DOHH2 (cell line): ENCODE measurements around the gene FEM1C.

Source experiments
- H3F3A ChIP-seq: fragments of 200-600 bp; sonication (generic), shearing (Covaris generic); 2 replicates; pipeline ENCODE4 v1.6.0; 2016; ENCODE audit warnings: antibody characterized with exemption, mild to moderate bottlenecking; ENCODE audit not compliant: control insufficient read depth, insufficient read depth
- H3K27ac ChIP-seq: fragments of 200-600 bp; sonication (generic); 2 replicates; pipeline ENCODE4 v1.5.1; 2014; ENCODE audit warnings: low read depth, mild to moderate bottlenecking, low read length, moderate library complexity
- H3K27me3 ChIP-seq: fragments of 200-600 bp; sonication (generic); 2 replicates; pipeline ENCODE4 v1.6.1; 2014; ENCODE audit warnings: mild to moderate bottlenecking, low read length, mixed read lengths; ENCODE audit not compliant: control insufficient read depth
- H3K36me3 ChIP-seq: fragments of 200-600 bp; sonication (generic); 2 replicates; pipeline ENCODE4 v1.6.1; 2014; ENCODE audit warnings: mild to moderate bottlenecking, low read length, moderate library complexity, mixed read lengths; ENCODE audit not compliant: control insufficient read depth
- H3K4me1 ChIP-seq: fragments of 200-600 bp; sonication (generic); 2 replicates; pipeline ENCODE4 v1.6.1; 2014; ENCODE audit warnings: mild to moderate bottlenecking, low read length, mixed read lengths; ENCODE audit not compliant: control insufficient read depth
- H3K4me2 ChIP-seq: fragments of 200-600 bp; sonication (generic); 2 replicates; pipeline ENCODE4 v1.6.0; 2014; ENCODE audit warnings: mild to moderate bottlenecking, low read length, moderate library complexity
- H3K4me3 ChIP-seq: fragments of 200-600 bp; sonication (generic); 2 replicates; pipeline ENCODE4 v1.5.1; 2014; ENCODE audit warnings: mild to moderate bottlenecking, low read length, mixed read lengths
- H3K79me2 ChIP-seq: fragments of 200-600 bp; sonication (generic); 2 replicates; pipeline ENCODE4 v1.6.1; 2014; ENCODE audit warnings: mild to moderate bottlenecking, low read length, mixed read lengths; ENCODE audit not compliant: control insufficient read depth
- H3K9me2 ChIP-seq: fragments of 200-600 bp; sonication (generic); replicated peaks from 2 replicates; pipeline ENCODE4 v1.6.1; 2014; ENCODE audit warnings: mild to moderate bottlenecking, low read length, mixed read lengths; ENCODE audit not compliant: control insufficient read depth
- H3K9me3 ChIP-seq: fragments of 200-600 bp; sonication (generic); 2 replicates; pipeline ENCODE4 v1.6.1; 2014; ENCODE audit warnings: antibody characterized with exemption, low read length, mixed read lengths; ENCODE audit not compliant: control insufficient read depth, insufficient read depth
- H4K20me1 ChIP-seq: fragments of 200-600 bp; sonication (generic); 2 replicates; pipeline ENCODE4 v1.6.0; 2014; ENCODE audit warnings: low read depth, mild to moderate bottlenecking, antibody characterized with exemption, low read length, moderate library complexity; ENCODE audit not compliant: control insufficient read depth, insufficient read depth
- EZH2phosphoT487 ChIP-seq: fragments of 200-600 bp; sonication (generic); IDR thresholded peaks from 2 replicates; pipeline ENCODE4 v1.6.1; 2017; ENCODE audit warnings: borderline replicate concordance, mild to moderate bottlenecking, antibody characterized with exemption, low read length, moderate library complexity, mixed read lengths
- TF ChIP-seq, protein P1 (sequence below): fragments of 200-600 bp; sonication (generic); IDR thresholded peaks from one replicate; pipeline ENCODE4 v1.5.1; 2014; ENCODE audit warnings: antibody characterized with exemption, mild to moderate bottlenecking, low read depth, low read length; ENCODE audit not compliant: poor library complexity, severe bottlenecking

The FEM1C gene

DNA sequence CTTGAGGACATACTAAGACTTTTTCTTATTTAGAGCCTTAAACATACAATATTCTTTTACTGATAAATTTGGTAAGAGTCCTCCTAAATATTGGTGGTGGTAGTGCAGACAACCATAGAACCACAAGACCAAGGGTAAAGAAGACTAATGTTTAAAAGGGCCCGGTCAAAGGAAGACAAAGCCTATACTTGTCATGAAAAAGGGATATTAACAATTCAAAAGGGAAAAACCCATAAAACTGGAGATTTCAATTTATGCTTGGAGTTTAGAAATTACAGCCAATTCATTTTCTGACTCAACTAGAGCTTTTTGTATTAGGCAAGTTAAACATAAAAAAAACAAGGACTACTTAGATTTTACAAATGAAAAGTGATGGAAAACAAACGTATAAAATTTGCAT, 24.4 kb downstream of the FEM1C start:
- no peaks in the 10 kb centered on the region; the same call in 1 of the 2 replicates for H3F3A ChIP-seq

DNA sequence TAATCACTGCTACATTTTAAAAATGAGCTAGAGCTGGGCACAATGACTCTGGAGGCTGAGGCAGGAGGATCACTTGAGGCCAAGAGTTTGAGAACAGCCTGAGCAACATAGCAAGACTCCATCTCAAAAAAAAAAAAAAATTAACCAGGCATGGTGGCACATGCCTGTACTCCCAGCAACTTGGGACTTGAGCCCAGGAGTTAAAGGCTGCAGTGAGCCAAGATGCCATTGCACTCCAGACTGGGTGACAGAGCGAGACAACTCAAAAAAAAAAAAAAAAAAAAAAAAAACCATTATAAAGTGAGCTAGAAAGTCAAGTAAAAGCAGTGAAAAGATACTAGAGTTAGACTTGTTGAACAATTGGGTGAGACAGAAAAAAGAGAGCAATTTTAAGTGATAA, 28.2 kb downstream of the FEM1C start:
- no peaks in the 10 kb centered on the region; the same call in 1 of the 2 replicates for H3F3A ChIP-seq
- H3K4me1 ChIP-seq = no peaks in the 10 kb centered on the region
- no peak overlapping the region for H3K4me2 ChIP-seq
- TF ChIP-seq, protein P1, sequence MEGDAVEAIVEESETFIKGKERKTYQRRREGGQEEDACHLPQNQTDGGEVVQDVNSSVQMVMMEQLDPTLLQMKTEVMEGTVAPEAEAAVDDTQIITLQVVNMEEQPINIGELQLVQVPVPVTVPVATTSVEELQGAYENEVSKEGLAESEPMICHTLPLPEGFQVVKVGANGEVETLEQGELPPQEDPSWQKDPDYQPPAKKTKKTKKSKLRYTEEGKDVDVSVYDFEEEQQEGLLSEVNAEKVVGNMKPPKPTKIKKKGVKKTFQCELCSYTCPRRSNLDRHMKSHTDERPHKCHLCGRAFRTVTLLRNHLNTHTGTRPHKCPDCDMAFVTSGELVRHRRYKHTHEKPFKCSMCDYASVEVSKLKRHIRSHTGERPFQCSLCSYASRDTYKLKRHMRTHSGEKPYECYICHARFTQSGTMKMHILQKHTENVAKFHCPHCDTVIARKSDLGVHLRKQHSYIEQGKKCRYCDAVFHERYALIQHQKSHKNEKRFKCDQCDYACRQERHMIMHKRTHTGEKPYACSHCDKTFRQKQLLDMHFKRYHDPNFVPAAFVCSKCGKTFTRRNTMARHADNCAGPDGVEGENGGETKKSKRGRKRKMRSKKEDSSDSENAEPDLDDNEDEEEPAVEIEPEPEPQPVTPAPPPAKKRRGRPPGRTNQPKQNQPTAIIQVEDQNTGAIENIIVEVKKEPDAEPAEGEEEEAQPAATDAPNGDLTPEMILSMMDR = no peak
- no peak for TF ChIP-seq EZH2phosphoT487
- H3K9me2 ChIP-seq = no peaks in the 10 kb centered on the region
- no peaks in the 10 kb centered on the region for H3K9me3 ChIP-seq
- H3K36me3 ChIP-seq = peaks cover 10% of the 10 kb centered on the region; the same call in 1 of the 2 replicates
- H3K79me2 ChIP-seq = peaks cover 3% of the 10 kb centered on the region; the same call in 1 of the 2 replicates
- no peaks in the 10 kb centered on the region for H3K27me3 ChIP-seq
- H3K27ac ChIP-seq = no peak overlapping the region
- H3K4me3 ChIP-seq = no peak overlapping the region
- H4K20me1 ChIP-seq = no peaks in the 10 kb centered on the region

More for the DNA sequence above, 24.4 kb downstream of the FEM1C start:
- no peak overlapping the region for H3K27ac ChIP-seq
- no peaks in the 10 kb centered on the region for H3K9me3 ChIP-seq
- H4K20me1 ChIP-seq = 0 out of 2 replicates have a peak, but pooled peaks cover 2% of the 10 kb centered on the region
- H3K4me1 ChIP-seq = no peaks in the 10 kb centered on the region
- H3K36me3 ChIP-seq = peaks cover 42% of the 10 kb centered on the region
- no peak overlapping the region for H3K4me2 ChIP-seq
- H3K27me3 ChIP-seq = no peaks in the 10 kb centered on the region
- H3K9me2 ChIP-seq = no peaks in the 10 kb centered on the region
- TF ChIP-seq, protein P1 = no peak
- no peak for TF ChIP-seq EZH2phosphoT487
- H3K4me3 ChIP-seq = no peak overlapping the region
- H3K79me2 ChIP-seq = peaks cover 15% of the 10 kb centered on the region

DNA sequence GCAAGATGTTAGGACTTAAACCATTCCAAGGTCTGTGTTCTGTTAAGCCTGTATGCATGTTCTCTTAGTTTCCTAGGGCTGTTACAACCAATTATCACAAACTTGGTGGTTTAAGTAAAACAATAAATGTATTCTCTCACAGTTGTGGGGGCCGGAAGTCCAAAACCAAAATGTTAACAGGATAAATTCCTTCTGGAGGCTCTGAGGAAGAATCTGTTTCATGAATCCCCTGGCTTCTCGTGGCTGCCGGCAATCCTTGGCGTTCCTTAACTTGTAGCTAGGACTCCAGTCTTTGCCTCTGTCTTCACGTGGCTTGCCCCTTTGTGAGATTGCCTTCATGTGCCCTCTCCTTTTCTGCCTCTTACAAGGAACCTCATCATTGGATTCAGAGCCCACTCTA, 30.4 kb downstream of the FEM1C start:
- Histone ChIP-seq H3K9me3 (no peaks in the 10 kb centered on the region), H3K79me2 (no peaks in the 10 kb centered on the region), H3K4me2 (no peak overlapping the region), H3K9me2 (no peaks in the 10 kb centered on the region), H3K4me3 (no peak overlapping the region), H4K20me1 (no peaks in the 10 kb centered on the region), H3K36me3 (peaks cover 2% of the 10 kb centered on the region; the same call in 1 of the 2 replicates), H3F3A (no peaks in the 10 kb centered on the region; the same call in 1 of the 2 replicates), H3K27ac (no peak overlapping the region), H3K4me1 (no peaks in the 10 kb centered on the region), H3K27me3 (no peaks in the 10 kb centered on the region)
- TF ChIP-seq, protein P1 = no peak
- TF ChIP-seq EZH2phosphoT487 = no peak
